CD14-positive monocyte (primary cell): Measurements from ENCODE around the gene SCAF8. TPM values are rescaled to one million over a fixed set of nuclear protein-coding genes. Genes with fewer than 3 reads are reported as not detected.
A peak's percentile ranks its signal among the peaks of the same experiment; 100 is the strongest.

Experiments used
- DNase-seq, 3 donors: peaks; one replicate each; pipeline ENCODE4 v3.0.0-alpha.2; 2011 to 2022
- H2AFZ ChIP-seq: 2 replicates; pipeline ENCODE4 v1.6.0; 2012; ENCODE audit warnings: mild to moderate bottlenecking, low read depth, low read length, inconsistent platforms; ENCODE audit not compliant: insufficient read depth, poor library complexity, severe bottlenecking
- H3K27ac ChIP-seq, 2 donors: 1 replicate in 1 of 2; 2 replicates in 1 of 2; pipeline ENCODE4 v1.5.1; 2012 to 2013; ENCODE audit warnings: low read length in 2 of 2, control low read depth in 1 of 2, inconsistent platforms in 1 of 2, low read depth in 1 of 2, mild to moderate bottlenecking in 1 of 2
- H3K27me3 ChIP-seq, 2 donors: one replicate each; pipeline versions ENCODE4 v1.6.0 to v1.6.1; 2011 to 2013; ENCODE audit warnings: low read length in 2 of 2; ENCODE audit not compliant: control insufficient read depth in 2 of 2, insufficient read depth in 2 of 2
- H3K36me3 ChIP-seq, 2 donors: replicated peaks in 1 of 2; 1 replicate in 1 of 2; 2 replicates in 1 of 2; pipeline versions ENCODE4 v1.5.1 to v1.6.1; 2012 to 2013; ENCODE audit warnings: low read length in 2 of 2, control low read depth in 1 of 2, inconsistent platforms in 1 of 2, mild to moderate bottlenecking in 1 of 2; ENCODE audit not compliant: insufficient read depth in 2 of 2, control insufficient read depth in 1 of 2
- H3K4me1 ChIP-seq, 2 donors: 1 replicate in 1 of 2; 2 replicates in 1 of 2; pipeline versions ENCODE4 v1.5.1 to v1.6.1; 2012 to 2013; ENCODE audit warnings: low read length in 2 of 2, control low read depth in 1 of 2, inconsistent platforms in 1 of 2, mild to moderate bottlenecking in 1 of 2, moderate library complexity in 1 of 2; ENCODE audit not compliant: insufficient read depth in 2 of 2, control insufficient read depth in 1 of 2
- H3K4me2 ChIP-seq: replicated peaks from 2 replicates; pipeline ENCODE3; 2012; ENCODE audit warnings: low read length, moderate library complexity, mild to moderate bottlenecking; ENCODE audit not compliant: poor library complexity, severe bottlenecking; ENCODE audit errors: extremely low read depth
- H3K4me3 ChIP-seq, 3 experiments: fragments of 200-600 bp in 1 of 3; sonication (generic) in 1 of 3; replicated peaks in 1 of 3; 1 replicate in 2 of 3; 2 replicates in 1 of 3; pipeline ENCODE4 v1.5.1; 2011 to 2013; ENCODE audit warnings: low read length in 3 of 3, mild to moderate bottlenecking in 3 of 3, control low read depth in 2 of 3, low read depth in 2 of 3, inconsistent platforms in 1 of 3, moderate library complexity in 1 of 3
- H3K79me2 ChIP-seq: 2 replicates; pipeline ENCODE4 v1.6.0; 2012; ENCODE audit warnings: mild to moderate bottlenecking, control low read depth, inconsistent platforms, low read length, moderate library complexity; ENCODE audit not compliant: insufficient read depth
- H3K9ac ChIP-seq: 2 replicates; pipeline ENCODE4 v1.6.0; 2017; ENCODE audit warnings: low read length, mild to moderate bottlenecking; ENCODE audit not compliant: insufficient read depth, poor library complexity, severe bottlenecking
- H3K9me3 ChIP-seq, 2 donors: replicated peaks in 1 of 2; 1 replicate in 1 of 2; 2 replicates in 1 of 2; pipeline versions ENCODE4 v1.5.1 to v1.6.1; 2012 to 2013; ENCODE audit warnings: low read length in 2 of 2, control low read depth in 1 of 2; ENCODE audit not compliant: control insufficient read depth in 1 of 2, insufficient read depth in 1 of 2
- H4K20me1 ChIP-seq: 2 replicates; pipeline ENCODE4 v1.6.0; 2012; ENCODE audit warnings: mild to moderate bottlenecking, low read length, control low read depth, moderate library complexity; ENCODE audit not compliant: insufficient read depth
- H3K27ac Mint-ChIP-seq, 7 donors: one replicate each; pipeline ENCODE4 v1.8.0; 2020; ENCODE audit warnings: mild to moderate bottlenecking in 7 of 7, mixed read lengths in 7 of 7, moderate library complexity in 6 of 7, inconsistent platforms in 2 of 7
- H3K27me3 Mint-ChIP-seq, 3 donors: one replicate each; pipeline ENCODE4 v1.8.0; 2021 to 2022; ENCODE audit warnings: low read depth in 3 of 3, mild to moderate bottlenecking in 3 of 3, mixed read lengths in 3 of 3, moderate library complexity in 3 of 3, inconsistent platforms in 1 of 3
- H3K36me3 Mint-ChIP-seq, 2 donors: one replicate each; pipeline ENCODE4 v1.8.0; 2020; ENCODE audit warnings: mixed read lengths in 2 of 2, inconsistent platforms in 1 of 2, mild to moderate bottlenecking in 1 of 2
- H3K4me1 Mint-ChIP-seq: one replicate; pipeline ENCODE4 v1.8.0; 2020; ENCODE audit warnings: mild to moderate bottlenecking, mixed read lengths
- H3K4me3 Mint-ChIP-seq, 2 donors: one replicate each; pipeline ENCODE4 v1.8.0; 2020; ENCODE audit warnings: mild to moderate bottlenecking in 2 of 2, mixed read lengths in 2 of 2, moderate library complexity in 1 of 2
- H3K9me3 Mint-ChIP-seq, 7 donors: one replicate each; pipeline ENCODE4 v1.8.0; 2020 to 2022; ENCODE audit warnings: mixed read lengths in 7 of 7, mild to moderate bottlenecking in 6 of 7, moderate library complexity in 6 of 7, inconsistent platforms in 2 of 7
- WGBS: methylation state at CpG from one replicate; pipeline ENCODE4 v1.1.5; 2013; ENCODE audit warnings: missing lambda C conversion rate; ENCODE audit not compliant: insufficient coverage; 5-methylcytosine and 5-hydroxymethylcytosine counted together
- intact Hi-C, 2 donors: fragments of 100-400 bp; cut with micrococcal nuclease; formaldehyde crosslinking; loops; one replicate each; pipeline versions ENCODE4 v1.15.0 to v1.15.1; 2023
- polyA plus RNA-seq, 3 donors: library from polyadenylated mRNA; depleted of rRNA in 1 of 3; unstranded in 2 of 3; stranded (reverse) in 1 of 3; fragments of 300-500 nt in 2 of 3; fragments of >200 nt in 1 of 3; fragmentation: Illumina TruSeq in 2 of 3; gene quantifications; 1 replicate in 2 of 3; 2 replicates in 1 of 3; pipeline ENCODE4 v1.2.3, GENCODE V29; 2012 to 2021
- TF ChIP-seq, protein P1 (sequence below): fragments of 200-600 bp; IDR thresholded peaks from one replicate; pipeline ENCODE4 v1.8.0; 2022; ENCODE audit warnings: antibody characterized with exemption, mild to moderate bottlenecking

SCAF8 gene
- polyA plus RNA-seq, 3 donors, result 2.8 to 18.5 (median 4.2) TPM

DNA sequence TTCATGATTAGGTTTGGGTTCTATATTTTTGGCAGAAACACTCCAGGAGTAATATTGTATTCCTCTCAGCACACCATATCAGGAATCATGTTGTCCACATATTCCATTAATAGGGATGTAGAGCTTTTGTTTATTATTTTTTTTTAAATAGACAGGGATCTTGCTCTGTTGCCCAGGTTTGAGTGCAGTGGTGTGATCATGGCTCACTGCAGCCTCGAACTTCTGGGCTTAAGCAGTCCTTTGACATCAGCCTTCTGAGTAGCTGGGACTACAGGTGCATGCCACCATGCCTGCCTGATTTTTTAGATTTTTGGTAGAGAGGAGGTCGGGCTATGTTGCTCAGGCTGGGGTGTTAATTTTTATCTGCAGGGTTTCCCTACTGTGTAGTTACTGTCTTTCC is 12.0 kb downstream of the SCAF8 start:
- no peak overlapping the region for H3K9ac ChIP-seq
- H3K4me1 Mint-ChIP-seq, result peaks cover 36% of the 10 kb centered on the region
- H3K27ac Mint-ChIP-seq, result peak overlapping the region in 2 of 7 donors; percentile 31 to 55
- no peak overlapping the region for H3K4me3 Mint-ChIP-seq
- no peaks in the 10 kb centered on the region for H3K27me3 ChIP-seq
- H3K9me3 ChIP-seq, result no peaks in the 10 kb centered on the region
- H3K79me2 ChIP-seq, result peaks cover 100% of the 10 kb centered on the region
- 100% methylated on average over 1 of the region's 2 CpGs for WGBS
- TF ChIP-seq, protein P1, sequence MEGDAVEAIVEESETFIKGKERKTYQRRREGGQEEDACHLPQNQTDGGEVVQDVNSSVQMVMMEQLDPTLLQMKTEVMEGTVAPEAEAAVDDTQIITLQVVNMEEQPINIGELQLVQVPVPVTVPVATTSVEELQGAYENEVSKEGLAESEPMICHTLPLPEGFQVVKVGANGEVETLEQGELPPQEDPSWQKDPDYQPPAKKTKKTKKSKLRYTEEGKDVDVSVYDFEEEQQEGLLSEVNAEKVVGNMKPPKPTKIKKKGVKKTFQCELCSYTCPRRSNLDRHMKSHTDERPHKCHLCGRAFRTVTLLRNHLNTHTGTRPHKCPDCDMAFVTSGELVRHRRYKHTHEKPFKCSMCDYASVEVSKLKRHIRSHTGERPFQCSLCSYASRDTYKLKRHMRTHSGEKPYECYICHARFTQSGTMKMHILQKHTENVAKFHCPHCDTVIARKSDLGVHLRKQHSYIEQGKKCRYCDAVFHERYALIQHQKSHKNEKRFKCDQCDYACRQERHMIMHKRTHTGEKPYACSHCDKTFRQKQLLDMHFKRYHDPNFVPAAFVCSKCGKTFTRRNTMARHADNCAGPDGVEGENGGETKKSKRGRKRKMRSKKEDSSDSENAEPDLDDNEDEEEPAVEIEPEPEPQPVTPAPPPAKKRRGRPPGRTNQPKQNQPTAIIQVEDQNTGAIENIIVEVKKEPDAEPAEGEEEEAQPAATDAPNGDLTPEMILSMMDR, result no peak
- H3K36me3 Mint-ChIP-seq, result peaks cover 4 to 6% of the 10 kb centered on the region in 2 donors
- intact Hi-C loops, result no loop called here
- no peak for DNase-seq
- no peak overlapping the region for H3K4me2 ChIP-seq
- H4K20me1 ChIP-seq, result peaks cover 100% of the 10 kb centered on the region
- H3K4me3 ChIP-seq, result no peak overlapping the region
- H3K9me3 Mint-ChIP-seq, result peaks cover 0 to 3% (median 0%) of the 10 kb centered on the region in 7 donors
- no peak overlapping the region for H2AFZ ChIP-seq
- H3K27me3 Mint-ChIP-seq, result no peaks in the 10 kb centered on the region
- peaks cover 0 to 12% of the 10 kb centered on the region in 2 donors for H3K4me1 ChIP-seq
- H3K27ac ChIP-seq, result no peak overlapping the region
- H3K36me3 ChIP-seq, result peaks cover 5 to 16% of the 10 kb centered on the region in 2 donors

DNA sequence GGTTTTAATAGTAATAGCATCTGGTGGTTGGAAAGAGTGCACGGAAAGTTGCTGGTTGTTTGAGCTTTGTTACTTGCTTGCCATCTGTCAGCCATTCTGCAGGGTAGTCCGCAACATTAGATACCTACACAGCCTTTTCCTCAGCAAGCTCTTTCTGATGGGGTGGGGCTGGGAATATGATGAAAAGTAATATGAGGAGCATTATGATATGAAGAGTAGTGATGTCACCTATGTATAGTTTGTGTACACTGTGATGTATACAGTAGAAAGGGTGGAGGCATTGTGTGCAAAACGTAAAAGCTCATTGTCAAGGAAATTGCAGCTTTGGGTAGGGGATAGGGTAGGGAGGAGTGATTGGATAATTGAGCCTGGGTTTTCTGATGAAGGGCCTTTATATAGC is 16.1 kb downstream of the SCAF8 start:
- H3K27ac Mint-ChIP-seq, result peak overlapping the region in 3 of 7 donors; percentile 3 to 61 (median 48)
- peaks cover 0 to 10% of the 10 kb centered on the region in 2 donors for H3K36me3 Mint-ChIP-seq
- no peaks in the 10 kb centered on the region for H3K9me3 ChIP-seq
- no CpG with 5 or more reads among the region's 3 CpGs for WGBS
- TF ChIP-seq, protein P1, result no peak
- peaks cover 33% of the 10 kb centered on the region for H3K4me1 Mint-ChIP-seq
- no peak for DNase-seq
- no peak overlapping the region for H2AFZ ChIP-seq
- no peak overlapping the region for H3K27ac ChIP-seq
- H4K20me1 ChIP-seq, result peaks cover 100% of the 10 kb centered on the region
- H3K4me1 ChIP-seq, result peaks cover 0 to 6% of the 10 kb centered on the region in 2 donors
- no peak overlapping the region for H3K4me2 ChIP-seq
- no peak overlapping the region for H3K4me3 Mint-ChIP-seq
- H3K36me3 ChIP-seq, result peaks cover 0 to 3% of the 10 kb centered on the region in 2 donors
- no peaks in the 10 kb centered on the region for H3K27me3 ChIP-seq
- H3K4me3 ChIP-seq, result no peak overlapping the region
- intact Hi-C loops, result no loop called here
- H3K9me3 Mint-ChIP-seq, result no peaks in the 10 kb centered on the region
- H3K9ac ChIP-seq, result no peak overlapping the region
- no peaks in the 10 kb centered on the region for H3K27me3 Mint-ChIP-seq
- H3K79me2 ChIP-seq, result peaks cover 100% of the 10 kb centered on the region
